ENCODE measurements around the gene VEPH1.
A peak's percentile ranks its signal among the peaks of the same experiment; 100 is the strongest.

Gene VEPH1

GRCh38 chr3:157502916-157503595 is at the start of gene VEPH1:
Gene VEPH1, minus strand, starts transcription at chr3:157503416. Its CDS starts 8,067 bp downstream, at chr3:157495349.
- TF ChIP-seq CTCF (IDR thresholded peaks at IDR 0.05; ENCODE audit: insufficient read depth, low read depth, low read length, missing control alignments), result no peak
- no peak for DNase-seq (ENCODE audit: low read depth)
- no peak within 1 kb of the TSS for H3K4me3 ChIP-seq (ENCODE audit: low read depth, low read length)

GRCh38 chr3:157551961-157552360 is 48.7 kb upstream of the VEPH1 start:
- no peak for TF ChIP-seq CTCF (IDR thresholded peaks at IDR 0.05; ENCODE audit: insufficient read depth, low read depth, low read length, missing control alignments)
- H3K4me3 ChIP-seq (ENCODE audit: low read depth, low read length), result no peak overlapping the region
- DNase-seq (ENCODE audit: low read depth), result peak; percentile 38

- H3K4me3 ChIP-seq (ENCODE audit: low read depth, low read length), result no peak overlapping the region
- no peak for DNase-seq (ENCODE audit: low read depth)
- no peak for TF ChIP-seq CTCF (IDR thresholded peaks at IDR 0.05; ENCODE audit: insufficient read depth, low read depth, low read length, missing control alignments)
Observed at GRCh38 chr3:157549498-157549897, 46.3 kb upstream of the VEPH1 start.

- no peak overlapping the region for H3K4me3 ChIP-seq (ENCODE audit: low read depth, low read length)
- no peak for DNase-seq (ENCODE audit: low read depth)
- no peak for TF ChIP-seq CTCF (IDR thresholded peaks at IDR 0.05; ENCODE audit: insufficient read depth, low read depth, low read length, missing control alignments)
Observed at GRCh38 chr3:157544501-157545130, 41.4 kb upstream of the VEPH1 start.

GRCh38 chr3:157543501-157544035 is 40.4 kb upstream of the VEPH1 start:
- H3K4me3 ChIP-seq (ENCODE audit: low read depth, low read length), result no peak overlapping the region
- TF ChIP-seq CTCF (IDR thresholded peaks at IDR 0.05; ENCODE audit: insufficient read depth, low read depth, low read length, missing control alignments), result no peak
- DNase-seq (ENCODE audit: low read depth), result no peak

- TF ChIP-seq CTCF (IDR thresholded peaks at IDR 0.05; ENCODE audit: insufficient read depth, low read depth, low read length, missing control alignments), result no peak
- no peak overlapping the region for H3K4me3 ChIP-seq (ENCODE audit: low read depth, low read length)
Observed at GRCh38 chr3:157542711-157543500, 39.7 kb upstream of the VEPH1 start.

More at GRCh38 chr3:157542711-157543500, 39.7 kb upstream of the VEPH1 start:
- no peak for DNase-seq (ENCODE audit: low read depth)
